Right lobe of liver (tissue), 6 donors: ENCODE measurements around the gene C10orf67. TPM values are rescaled to one million over a fixed set of nuclear protein-coding genes. Genes with fewer than 3 reads are reported as not detected.

ENCODE experiments used
- ATAC-seq, 4 donors: fragments of 200-7000 bp; cut with Tn5 transposase; one replicate each; pipeline ENCODE4 v1.9.1; 2020; ENCODE audit warnings: mild to moderate bottlenecking in 4 of 4, moderate library complexity in 4 of 4
- DNase-seq, 3 donors: peaks; one replicate each; pipeline ENCODE4 v3.0.0-alpha.2; 2020
- H3K27ac ChIP-seq, 3 donors: fragments of 200-600 bp; one replicate each; pipeline ENCODE4 v1.8.0; 2022
- H3K27me3 ChIP-seq, 2 donors: fragments of 200-600 bp; one replicate each; pipeline ENCODE4 v1.8.0; 2022
- H3K36me3 ChIP-seq, 4 donors: fragments of 200-600 bp; sonication (generic) in 1 of 4; one replicate each; pipeline versions ENCODE4 v1.5.1 to v1.8.0; 2017 to 2022; ENCODE audit warnings: control low read depth in 1 of 4
- H3K4me1 ChIP-seq, 4 donors: fragments of 200-600 bp; sonication (generic) in 1 of 4; one replicate each; pipeline versions ENCODE4 v1.5.1 to v1.8.0; 2017 to 2022; ENCODE audit warnings: control low read depth in 1 of 4
- H3K4me3 ChIP-seq, 3 donors: fragments of 200-600 bp; one replicate each; pipeline ENCODE4 v1.8.0; 2022
- H3K9me3 ChIP-seq, 4 donors: fragments of 200-600 bp; sonication (generic) in 1 of 4; one replicate each; pipeline versions ENCODE4 v1.5.1 to v1.8.0; 2017 to 2022; ENCODE audit warnings: control low read depth in 1 of 4
- CTCF ChIP-seq, 4 donors: fragments of 200-600 bp in 3 of 4; fragments of 450-650 bp in 1 of 4; IDR thresholded peaks; one replicate each; pipeline versions ENCODE4 v1.5.1 to v1.8.0; 2016 to 2022; ENCODE audit warnings: antibody characterized with exemption in 4 of 4, mild to moderate bottlenecking in 2 of 4
- POLR2A ChIP-seq: fragments of 450-650 bp; IDR thresholded peaks from one replicate; pipeline ENCODE4 v1.6.1; 2017; ENCODE audit warnings: antibody characterized with exemption, mild to moderate bottlenecking
- whole genome bisulfite sequencing: methylation state at CpG from one replicate; pipeline ENCODE4 v1.1.6; 2018; ENCODE audit warnings: low coverage, low lambda C conversion rate; ENCODE audit not compliant: insufficient coverage; ENCODE audit errors: missing lambda C conversion rate; 5-methylcytosine and 5-hydroxymethylcytosine counted together
- intact Hi-C, 2 donors: fragments of 100-400 bp; cut with DNase I; formaldehyde crosslinking; loops; one replicate each; pipeline versions ENCODE4 v1.11.2 to v1.14.1; 2022
- microRNA counts: library from miRNA; unstranded; fragments of <30 nt; microRNA quantifications from one replicate; lab custom pipeline; 2016
- microRNA-seq, 2 donors: library from miRNA; unstranded; fragments of <30 nt; microRNA quantifications; one replicate each; pipeline ENCODE4, GENCODE V29; 2019 to 2020
- small RNA-seq, 2 experiments: library from RNA; depleted of rRNA; stranded (forward); fragments of <200 nt; gene quantifications; one replicate each; pipeline ENCODE3, GENCODE V24; 2016
- total RNA-seq, 6 experiments: library from RNA; depleted of rRNA in 2 of 6; stranded (reverse); fragments of >200 nt in 2 of 6; fragmentation: NEBNext Ultra II Directional in 3 of 6; extraction: Animal tissue kit (Norgen Biotek cat#: 25700) in 3 of 6; gene quantifications; one replicate each; pipeline versions ENCODE4 v1.1.0 to v1.2.4, GENCODE V29; 2016 to 2023
- donor health status: DM: no; HTN: yes; CAD: no.
- donor health status: DM: no; HTN: no; CAD: no.
- donor health status: DM: no; HTN: no; CAD: no.
- donor health status: DM: no; HTN: yes; CAD: no.
- donor health status: DM: no; HTN: yes; CAD: no.

Gene C10orf67
- total RNA-seq, 6 experiments from 2014 or later = not detected

- H3K9me3 ChIP-seq = no peaks in the 10 kb centered on the region
- TF ChIP-seq CTCF (IDR thresholded peaks at IDR 0.05) = no peak
- no peak for DNase-seq
- WGBS = 42% methylated on average over 8 of the region's 10 CpGs
- intact Hi-C loops = no loop called here
- H3K4me3 ChIP-seq = no peak overlapping the region
- no peaks in the 10 kb centered on the region for H3K36me3 ChIP-seq
- no peak for ATAC-seq
- no peak overlapping the region for H3K27ac ChIP-seq
- no peaks in the 10 kb centered on the region for H3K27me3 ChIP-seq
- H3K4me1 ChIP-seq = no peaks in the 10 kb centered on the region
These were observed 188.0 kb downstream of the C10orf67 start for GRCh38 chr10:23156447-23157150.

GRCh38 chr10:23155169-23155568, 189.4 kb downstream of the C10orf67 start:
- WGBS = 71% methylated on average over 6 of the region's 7 CpGs
- H3K36me3 ChIP-seq = no peaks in the 10 kb centered on the region
- no peaks in the 10 kb centered on the region for H3K27me3 ChIP-seq
- no peaks in the 10 kb centered on the region for H3K9me3 ChIP-seq
- H3K4me1 ChIP-seq = no peaks in the 10 kb centered on the region
- intact Hi-C loops = no loop called here
- H3K4me3 ChIP-seq = no peak overlapping the region
- DNase-seq (no peak), ATAC-seq (no peak)
- TF ChIP-seq POLR2A (no peak), CTCF (IDR thresholded peaks at IDR 0.05) (no peak)
- no peak overlapping the region for H3K27ac ChIP-seq

MicroRNAs encoded within 50 kb of the gene (microRNA counts, 767-probe panel; counts per million panel counts)
- 237 counts per million for microRNA hsa-miR-1254 (lab: Ali Mortazavi, UCI)

Small RNA genes within 50 kb of the gene (microRNA-seq; reads per million reads assigned to microRNA genes)
- 0 reads per million in 2 donors for gene MIR1254-2

Small RNA genes within 50 kb of the gene (small RNA-seq; reads per million reads assigned to genes)
- gene MIR1254-2 (0 reads per million in 2 experiments), gene RF00561 (0 reads per million in 2 experiments)

Other genes starting within 250 kb of the C10orf67 start
- 10 to 100 TPM; 15.3 to 40.2 (median 31.7) TPM for gene MSRB2, start 249.2 kb downstream of the C10orf67 start, total RNA-seq
- gene PTF1A, start 152.5 kb downstream of the C10orf67 start, total RNA-seq = not detected
- 1 to 10 TPM; 3.2 to 6.4 (median 4.5) TPM for gene OTUD1, start 94.3 kb upstream of the C10orf67 start, total RNA-seq